T1000 (cell line): ENCODE results near the gene CYS1.
"Not testable (repeated sequence)": the region's sequence is repeated elsewhere in the genome, so short reads cannot be mapped to it uniquely, and the experiment has no call there.

Experiments used
- DNase-seq: peaks from one replicate; lab custom pipeline; 2025; ENCODE audit warnings: mixed read lengths; lab: John Stamatoyannopoulos, UW

CYS1 gene

DNA sequence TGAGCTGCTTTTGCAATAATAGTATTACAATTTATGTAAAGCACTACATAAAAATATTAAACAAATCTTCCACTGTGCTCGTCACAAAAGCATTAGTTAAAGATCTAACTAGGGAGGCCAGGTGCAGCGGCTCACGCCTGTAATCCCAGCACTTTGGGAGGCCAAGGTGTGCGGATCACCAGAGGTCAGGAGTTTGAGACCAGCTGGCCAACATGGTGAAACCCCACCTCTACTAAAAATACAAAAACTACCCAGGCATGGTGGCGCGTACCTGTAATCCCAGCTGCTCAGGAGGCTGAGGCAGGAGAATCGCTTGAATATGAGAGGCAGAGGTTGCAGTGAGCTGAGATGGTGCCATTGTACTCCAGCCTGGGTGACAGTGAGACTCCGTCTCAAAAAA lies 49.4 kb downstream of the CYS1 start:
- DNase-seq = not testable (repeated sequence)

GRCh38 chr2:10030311-10030736 lies 49.9 kb downstream of the CYS1 start:
- no peak for DNase-seq

DNA sequence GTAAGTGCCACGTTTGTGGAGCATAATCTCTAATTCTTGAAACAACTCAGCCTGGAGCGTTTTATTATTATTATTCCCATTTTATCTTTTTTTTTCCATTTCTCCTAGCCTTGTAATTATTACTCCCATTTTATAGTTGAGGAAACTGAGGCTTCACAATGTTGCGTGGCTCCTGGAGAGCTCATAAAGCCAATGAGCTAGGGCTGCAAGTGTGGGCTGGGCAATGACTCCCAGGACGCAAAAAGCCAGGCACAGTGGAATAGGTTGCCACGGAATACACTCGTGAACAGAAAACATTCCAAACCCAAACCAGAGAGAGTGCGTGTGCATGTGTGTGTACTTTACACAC lies 50.4 kb downstream of the CYS1 start:
- no peak for DNase-seq

GRCh38 chr2:10028988-10029874 lies 51.0 kb downstream of the CYS1 start:
- DNase-seq = no peak

DNA sequence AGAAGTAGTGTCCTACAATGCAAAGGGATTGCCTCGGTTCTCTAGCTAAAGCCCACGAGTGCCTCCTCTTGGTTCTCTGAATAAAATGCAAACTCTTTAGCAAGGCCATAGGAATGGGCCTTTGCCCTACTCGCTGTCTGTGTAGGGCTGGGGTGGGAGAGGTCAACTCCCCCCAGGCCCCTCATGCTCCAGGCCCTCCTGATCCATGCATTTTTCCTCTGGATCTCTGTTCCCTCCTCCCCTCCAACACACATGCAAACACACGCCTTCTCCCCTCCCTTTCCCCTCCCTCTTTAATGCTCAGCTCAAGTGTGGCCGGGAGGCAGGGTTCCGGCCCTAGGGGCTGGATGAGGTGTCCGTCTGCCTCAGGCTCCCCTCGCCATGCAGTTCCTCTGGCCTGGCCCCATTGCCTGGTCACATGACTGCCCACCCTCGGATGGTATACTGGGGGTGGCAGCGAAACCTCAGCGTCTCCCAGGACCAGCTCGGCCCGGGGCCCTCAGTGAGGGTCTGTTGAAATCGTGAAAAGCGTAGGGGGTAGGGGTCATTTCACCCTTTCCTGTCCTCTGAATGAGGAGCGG lies 51.7 kb downstream of the CYS1 start:
- no peak for DNase-seq

GRCh38 chr2:10027660-10028330 lies 52.4 kb downstream of the CYS1 start:
- no peak for DNase-seq

GRCh38 chr2:10026940-10027569 lies 53.2 kb downstream of the CYS1 start:
- no peak for DNase-seq

GRCh38 chr2:10022966-10023662 lies 57.1 kb downstream of the CYS1 start:
- no peak for DNase-seq

DNA sequence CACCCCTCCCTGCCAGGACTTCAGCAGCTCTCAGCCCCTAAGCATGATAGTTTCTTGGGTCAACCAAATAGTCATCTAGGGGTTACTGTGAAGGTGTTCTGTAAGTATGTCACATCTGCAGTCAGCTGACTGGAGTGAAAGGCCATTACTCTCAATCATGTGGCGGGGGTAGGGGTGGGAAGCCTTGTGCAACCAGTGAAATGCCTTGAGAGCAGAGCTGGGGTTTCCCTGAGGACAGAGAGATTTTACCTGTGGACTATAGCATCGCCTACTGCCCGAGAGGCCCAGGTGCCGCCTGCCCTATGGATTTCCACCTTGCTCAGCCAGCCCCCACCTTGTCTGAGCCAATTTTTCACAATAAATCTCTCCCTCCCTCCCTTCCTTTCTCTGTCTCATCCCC lies 57.8 kb downstream of the CYS1 start:
- no peak for DNase-seq

GRCh38 chr2:10022041-10022421 lies 58.2 kb downstream of the CYS1 start:
- no peak for DNase-seq

GRCh38 chr2:10019602-10020400 lies 60.4 kb downstream of the CYS1 start:
- DNase-seq = no peak

GRCh38 chr2:10019174-10019573 lies 61.0 kb downstream of the CYS1 start:
- no peak for DNase-seq

GRCh38 chr2:10017313-10017941 lies 62.8 kb downstream of the CYS1 start:
- no peak for DNase-seq

DNA sequence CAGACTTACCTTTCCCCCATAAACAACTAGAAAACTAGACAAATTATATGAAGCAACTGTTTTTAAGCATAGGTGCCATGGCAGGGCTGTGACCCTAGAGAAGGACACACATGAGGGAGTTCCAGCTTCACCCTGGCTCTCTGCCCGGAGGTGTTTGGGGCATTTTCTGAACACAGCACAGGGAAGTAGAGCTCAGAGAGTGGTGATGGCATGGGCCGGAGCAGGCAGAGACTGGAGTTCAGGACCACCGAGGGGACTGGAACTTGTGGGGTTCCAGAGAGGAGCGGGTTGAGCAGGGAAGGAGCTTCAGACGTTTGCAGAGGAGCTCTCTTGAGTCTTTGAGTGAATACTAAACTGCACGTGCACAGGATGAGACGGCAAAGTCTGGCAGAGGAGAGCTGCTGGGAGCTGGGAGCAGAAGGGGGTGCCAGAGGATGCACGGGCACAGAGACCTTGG lies 63.4 kb downstream of the CYS1 start:
- no peak for DNase-seq

DNA sequence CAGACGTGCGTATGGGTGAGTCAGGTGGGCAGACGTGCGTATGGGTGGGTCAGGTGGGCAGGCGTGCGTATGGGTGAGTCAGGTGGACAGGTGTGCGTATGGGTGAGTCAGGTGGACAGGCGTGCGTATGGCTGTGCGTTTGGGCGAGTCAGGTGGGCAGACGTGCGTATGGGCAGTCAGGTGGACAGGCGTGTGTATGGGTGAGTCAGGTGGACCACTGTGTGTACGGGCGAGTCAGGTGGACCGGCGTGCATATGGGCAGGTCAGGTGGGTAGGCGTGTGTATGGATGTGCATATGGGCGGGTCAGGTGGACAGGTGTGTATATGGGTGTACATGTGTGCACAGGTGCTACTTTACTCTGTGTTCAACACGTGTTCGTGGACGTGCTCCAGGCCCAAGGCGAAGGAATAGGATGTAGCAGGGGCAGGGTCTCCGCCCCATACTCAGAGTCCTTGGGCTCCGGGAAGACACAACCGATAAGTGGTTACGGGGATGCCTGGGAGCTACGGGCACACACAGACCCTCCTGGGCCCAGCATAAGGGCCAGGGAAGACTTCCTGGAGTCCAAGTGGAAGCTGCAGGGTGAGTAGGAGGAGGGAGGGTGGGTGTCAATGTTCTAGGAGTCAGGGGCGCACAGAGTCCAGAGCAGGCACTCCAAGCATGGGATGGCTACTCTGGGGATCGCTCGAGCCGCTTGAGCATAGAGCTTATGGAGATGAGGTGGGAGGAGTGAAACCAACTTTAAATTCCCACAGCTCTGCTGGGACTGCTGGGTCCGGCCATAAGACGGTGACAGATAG lies 64.0 kb downstream of the CYS1 start:
- DNase-seq = no peak

- DNase-seq = not testable (repeated sequence)
These were observed 64.7 kb downstream of the CYS1 start for GRCh38 chr2:10015376-10015989.

DNA sequence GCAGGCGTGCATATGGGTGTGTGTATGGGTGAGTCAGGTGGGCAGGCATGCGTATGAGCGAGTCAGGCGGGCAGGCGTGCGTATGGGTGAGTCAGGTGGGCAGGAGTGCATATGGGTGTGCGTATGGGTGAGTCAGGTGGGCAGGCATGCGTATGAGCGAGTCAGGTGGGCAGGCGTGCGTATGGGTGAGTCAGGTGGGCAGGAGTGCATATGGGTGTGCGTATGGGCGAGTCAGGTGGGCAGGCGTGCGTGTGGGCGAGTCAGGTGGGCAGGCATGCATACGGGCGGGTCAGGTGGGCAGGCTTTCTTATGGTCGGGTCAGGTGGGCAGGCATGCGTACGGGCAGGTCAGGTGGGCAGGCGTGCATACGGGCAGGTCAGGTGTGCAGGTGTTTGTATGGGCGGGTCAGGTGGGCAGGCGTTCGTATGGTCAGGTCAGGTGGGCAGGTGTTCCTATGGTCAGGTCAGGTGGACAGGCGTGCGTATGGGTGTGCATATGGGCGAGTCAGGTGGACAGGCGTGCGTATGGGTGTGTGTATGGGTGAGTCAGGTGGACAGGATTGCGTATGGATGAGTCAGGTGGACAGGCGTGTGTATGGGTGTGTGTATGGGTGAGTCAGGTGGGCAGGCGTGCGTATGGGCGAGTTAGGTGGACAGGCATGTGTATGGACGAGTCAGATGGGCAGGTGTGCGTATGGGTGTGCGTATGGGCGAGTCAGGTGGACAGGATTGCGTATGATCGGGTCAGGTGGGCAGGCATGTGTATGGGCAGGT lies 65.6 kb downstream of the CYS1 start:
- no peak for DNase-seq

DNA sequence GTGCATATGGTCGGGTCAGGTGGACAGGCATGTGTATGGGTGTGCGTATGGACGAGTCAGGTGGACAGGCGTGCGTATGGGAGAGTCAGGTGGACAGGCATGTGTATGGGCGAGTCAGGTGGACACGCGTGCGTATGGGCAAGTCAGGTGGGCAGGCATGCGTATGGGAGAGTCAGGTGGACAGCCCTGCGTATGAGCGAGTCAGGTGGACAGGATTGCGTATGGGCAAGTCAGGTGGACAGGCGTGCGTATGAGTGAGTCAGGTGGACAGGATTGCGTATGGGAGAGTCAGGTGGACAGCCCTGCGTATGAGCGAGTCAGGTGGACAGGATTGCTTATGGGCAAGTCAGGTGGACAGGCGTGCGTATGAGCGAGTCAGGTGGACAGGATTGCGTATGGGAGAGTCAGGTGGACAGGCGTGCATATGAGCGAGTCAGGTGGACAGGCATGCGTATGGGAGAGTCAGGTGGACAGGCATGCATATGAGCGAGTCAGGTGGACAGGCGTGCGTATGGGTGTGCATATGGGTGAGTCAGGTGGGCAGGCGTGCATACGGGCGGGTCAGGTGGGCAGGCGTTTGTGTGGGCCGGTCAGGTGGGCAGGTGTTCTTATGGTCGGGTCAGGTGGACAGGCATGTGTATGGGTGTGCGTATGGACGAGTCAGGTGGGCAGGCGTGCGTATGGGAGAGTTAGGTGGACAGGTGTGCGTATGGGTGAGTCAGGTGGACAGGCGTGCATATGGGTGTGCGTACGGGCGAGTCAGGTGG lies 66.4 kb downstream of the CYS1 start:
- not testable (repeated sequence) for DNase-seq
